GM21447 (cell line): ENCODE results near the gene PDIK1L.

ENCODE experiments used
- ATAC-seq: cut with Tn5 transposase; IDR thresholded peaks from one replicate; pipeline ENCODE4 v1.9.1; 2021; ENCODE audit not compliant: unreplicated experiment

Gene PDIK1L

DNA sequence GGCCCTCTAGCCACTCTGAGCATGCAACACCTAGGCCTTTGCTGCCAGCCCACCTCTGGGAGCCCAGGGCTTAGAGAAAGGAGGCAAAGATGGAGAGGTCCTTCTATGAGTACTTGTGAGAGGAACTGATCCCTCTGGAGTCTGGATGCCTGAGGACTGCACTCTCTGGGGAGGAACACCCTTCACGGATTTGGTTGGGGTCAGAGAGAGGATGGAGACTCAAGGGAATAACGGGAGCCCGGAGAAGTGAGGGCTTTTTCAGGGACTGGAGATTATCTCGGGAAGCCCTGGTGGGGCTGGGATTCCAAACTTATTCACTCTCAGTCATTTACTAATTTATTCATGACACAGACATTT is 57.6 kb downstream of the PDIK1L start:
- no peak for ATAC-seq

DNA sequence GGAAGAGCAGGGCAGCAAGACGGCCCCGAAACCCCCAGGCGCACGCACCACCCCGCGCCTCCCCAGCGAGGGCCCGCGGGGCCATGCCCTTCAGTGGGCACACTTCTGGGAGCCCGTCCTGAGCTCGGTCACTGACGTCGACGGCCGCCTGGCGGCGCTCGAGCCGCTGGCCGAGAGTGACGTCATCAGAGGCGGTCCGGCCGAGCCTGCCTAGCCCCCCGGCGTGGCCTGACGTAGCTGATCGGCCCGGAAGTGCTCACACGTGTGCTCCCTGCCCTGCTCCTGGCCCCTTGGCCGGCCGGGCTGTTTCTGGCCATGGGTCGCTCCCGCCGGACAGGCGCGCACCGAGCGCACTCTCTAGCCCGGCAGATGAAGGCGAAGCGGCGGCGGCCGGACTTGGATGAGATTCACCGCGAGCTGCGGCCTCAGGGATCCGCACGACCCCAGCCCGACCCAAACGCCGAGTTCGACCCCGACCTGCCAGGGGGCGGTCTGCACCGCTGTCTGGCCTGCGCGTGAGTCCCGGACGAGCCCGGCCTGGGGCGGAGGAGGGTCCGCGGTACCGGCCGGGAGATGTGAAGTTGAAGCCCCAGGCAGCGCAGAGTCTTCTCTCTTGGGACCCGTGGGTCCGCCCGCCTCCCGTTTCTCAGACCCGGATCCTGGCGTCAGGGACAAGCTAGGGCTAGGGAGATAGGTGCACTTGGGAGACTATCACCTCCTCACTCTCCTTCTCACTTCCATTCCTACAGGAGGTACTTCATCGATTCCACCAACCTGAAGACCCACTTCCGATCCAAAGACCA is 58.2 kb downstream of the PDIK1L start, which contains the start of gene ZNF593:
Gene ZNF593 (plus strand): TSS at position 240 of the 803 bp plus-strand sequence. CDS start 76 bp downstream, at position 316.
- peak; percentile 87 for ATAC-seq

DNA sequence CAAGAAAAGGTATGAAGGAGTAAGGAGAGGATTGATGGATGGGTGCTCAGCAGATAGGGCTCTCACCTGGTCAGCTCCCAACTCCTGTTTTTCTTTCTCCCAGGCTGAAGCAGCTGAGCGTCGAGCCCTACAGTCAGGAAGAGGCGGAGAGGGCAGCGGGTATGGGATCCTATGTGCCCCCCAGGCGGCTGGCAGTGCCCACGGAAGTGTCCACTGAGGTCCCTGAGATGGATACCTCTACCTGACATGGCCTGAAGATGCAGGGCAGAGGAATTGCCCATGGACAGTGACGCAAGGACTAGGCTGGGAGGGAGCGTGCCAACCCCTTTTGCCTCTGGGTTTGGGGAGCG is 58.8 kb downstream of the PDIK1L start:
- ATAC-seq: no peak

DNA sequence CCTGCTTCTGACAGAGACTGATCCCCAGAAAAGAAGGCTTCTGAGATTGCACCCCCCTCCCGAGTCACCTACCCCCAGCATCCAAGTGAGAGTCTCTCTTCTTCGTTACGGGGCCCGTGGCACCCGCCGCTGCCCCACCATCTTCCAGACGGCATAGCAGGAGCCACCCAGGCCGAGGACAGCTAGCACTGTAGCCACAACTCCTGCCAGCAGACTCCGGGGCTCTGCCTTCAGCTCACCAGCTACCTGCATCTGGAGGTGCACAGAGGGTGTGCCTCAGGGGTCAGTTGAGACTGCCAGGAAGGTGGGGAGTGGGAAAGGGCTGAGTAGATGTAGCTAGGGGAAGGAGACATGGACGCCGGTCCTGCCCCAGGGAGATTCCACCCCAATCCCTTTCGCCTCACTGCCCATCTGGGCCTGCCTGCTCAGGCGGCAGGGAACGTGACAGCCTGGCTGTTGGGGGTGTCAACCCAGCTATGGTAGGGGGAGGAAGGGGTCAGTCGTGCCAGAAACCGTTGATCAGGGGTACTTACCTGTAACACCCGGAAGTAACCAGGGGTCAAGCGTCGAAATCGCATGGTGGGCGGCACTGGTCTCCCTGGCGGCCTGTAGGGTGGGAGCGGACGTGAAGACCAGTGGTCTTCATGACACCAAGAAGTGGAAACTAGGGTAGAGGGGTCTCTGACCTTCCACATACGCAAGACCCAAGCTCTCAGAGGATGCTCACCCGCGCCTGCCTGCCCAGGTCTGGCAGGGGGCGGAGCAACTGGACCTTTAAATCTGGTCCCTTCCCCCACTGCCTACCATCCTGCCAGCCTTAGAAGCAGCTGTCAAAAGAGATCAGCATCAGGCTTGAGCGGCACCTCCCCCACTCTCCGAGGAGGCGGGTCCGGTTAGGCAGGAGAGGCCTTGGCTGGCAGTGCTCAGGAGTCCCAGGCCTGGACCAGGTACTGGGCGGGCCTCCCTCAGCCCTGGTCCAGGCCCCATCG is 59.8 kb downstream of the PDIK1L start, which contains the start of gene ZNF593OS:
Gene ZNF593OS (minus strand): TSS at position 749 of the 989 bp plus-strand sequence. CDS start 171 bp downstream, at position 578.
- ATAC-seq: no peak
